A549 (cell line): Measurements from ENCODE around the gene DPH5. TPM values are rescaled to one million over a fixed set of nuclear protein-coding genes. Genes with fewer than 3 reads are reported as not detected.

Experiments
- ATAC-seq, 2 experiments: fragments of 200-7000 bp in 1 of 2; fragments of >200 bp in 1 of 2; cut with Nextera tagmentation in 1 of 2; cut with Tn5 transposase in 1 of 2; 3 replicates each; pipeline versions ENCODE4 v1.8.0 to v1.9.1; 2018 to 2020; ENCODE audit warnings: mild to moderate bottlenecking in 1 of 2, moderate library complexity in 1 of 2
- CTCF ChIA-PET: fragments of 300-600 bp; sonication (Branson Sonifier 250); formaldehyde crosslinking; extraction: SDS; loops from one replicate; lab custom pipeline; 2021; ENCODE audit warnings: antibody characterized with exemption, inconsistent platforms; lab: Yijun Ruan, JAX
- POLR2A ChIA-PET: fragments of 350-600 bp; formaldehyde crosslinking; extraction: SDS; loops from one replicate; lab custom pipeline; 2021; ENCODE audit warnings: antibody characterized with exemption, inconsistent platforms; lab: Yijun Ruan, JAX
- DNase-seq, 2 experiments: peaks; one replicate each; pipeline versions ENCODE4 v3.0.0 to v3.0.0-alpha.2; 2011 to 2016; ENCODE audit warnings: low read depth in 1 of 2, low spot score in 1 of 2
- FAIRE-seq: peaks from 2 replicates; lab custom pipeline; 2011; peaks lifted over from hg19 to GRCh38; lab: Jason Lieb, UNC
- H3K27ac ChIP-seq, 2 experiments: fragments of >200 bp; sonication (Bioruptor Twin); formaldehyde crosslinking; 3 replicates each; pipeline ENCODE4 v1.5.1; 2016 to 2017
- H3K4me1 ChIP-seq: fragments of >200 bp; sonication (Bioruptor Twin); formaldehyde crosslinking; 3 replicates; pipeline ENCODE4 v1.6.1; 2016
- H3K4me2 ChIP-seq: fragments of >200 bp; sonication (Bioruptor Twin); formaldehyde crosslinking; 3 replicates; pipeline ENCODE4 v1.6.1; 2016
- H3K4me3 ChIP-seq: fragments of >200 bp; sonication (Bioruptor Twin); formaldehyde crosslinking; 3 replicates; pipeline ENCODE4 v1.5.1; 2016
- H3K9me3 ChIP-seq: fragments of >200 bp; sonication (Bioruptor Twin); formaldehyde crosslinking; 3 replicates; pipeline ENCODE4 v1.6.1; 2016
- BHLHE40 ChIP-seq: IDR thresholded peaks from 2 replicates; pipeline ENCODE4 v1.6.1; 2012; ENCODE audit warnings: low read depth, low read length, inconsistent platforms
- CBX8 ChIP-seq: fragments of 200-600 bp; sonication (generic); IDR thresholded peaks from 2 replicates; pipeline ENCODE4 v1.6.1; 2016
- CHD2 ChIP-seq: fragments of 150-350 bp; IDR thresholded peaks from 2 replicates; pipeline ENCODE4 v1.6.1; 2014; ENCODE audit warnings: low read length; ENCODE audit not compliant: partially characterized antibody
- CHD4 ChIP-seq: fragments of 200-600 bp; sonication (generic); IDR thresholded peaks from 2 replicates; pipeline ENCODE4 v1.6.1; 2016; ENCODE audit warnings: antibody characterized with exemption, mild to moderate bottlenecking, borderline replicate concordance
- EP300 ChIP-seq, 2 experiments: fragments of >200 bp; sonication (Bioruptor Twin); formaldehyde crosslinking; IDR thresholded peaks; 2 replicates in 1 of 2; 3 replicates in 1 of 2; pipeline ENCODE4 v1.6.1; 2016 to 2017
- ESRRA ChIP-seq: fragments of 150-350 bp; IDR thresholded peaks from 2 replicates; pipeline ENCODE4 v1.6.1; 2014; ENCODE audit warnings: mild to moderate bottlenecking, low read length, borderline replicate concordance
- FOSB ChIP-seq: fragments of 250-450 bp; sonication (Bioruptor Pico); IDR thresholded peaks from 2 replicates; pipeline ENCODE4 v1.5.0; 2020; ENCODE audit warnings: mild to moderate bottlenecking, moderate library complexity
- FOSL2 ChIP-seq, 2 experiments: fragments of 450-650 bp in 1 of 2; fragments of >200 bp in 1 of 2; sonication (Bioruptor Twin) in 1 of 2; formaldehyde crosslinking; IDR thresholded peaks; 2 replicates each; pipeline versions ENCODE4 v1.5.0 to v1.6.1; 2016 to 2020; ENCODE audit warnings: mild to moderate bottlenecking in 1 of 2, moderate library complexity in 1 of 2
- FOXS1 ChIP-seq: fragments of 250-450 bp; sonication (Bioruptor Pico); IDR thresholded peaks from 2 replicates; pipeline ENCODE4 v1.5.0; 2020; ENCODE audit warnings: mild to moderate bottlenecking, moderate library complexity
- HDAC2 ChIP-seq: fragments of 200-600 bp; sonication (generic); IDR thresholded peaks from 2 replicates; pipeline ENCODE4 v1.6.1; 2016
- HOXA7 ChIP-seq: fragments of 250-450 bp; sonication (Bioruptor Pico); IDR thresholded peaks from 2 replicates; pipeline ENCODE4 v1.5.0; 2020; ENCODE audit warnings: mild to moderate bottlenecking, moderate library complexity
- HOXB5 ChIP-seq: fragments of 250-450 bp; sonication (Bioruptor Pico); IDR thresholded peaks from 2 replicates; pipeline ENCODE4 v1.5.0; 2020; ENCODE audit warnings: mild to moderate bottlenecking, moderate library complexity
- KDM5A ChIP-seq: fragments of 200-600 bp; sonication (generic); IDR thresholded peaks from 2 replicates; pipeline ENCODE4 v1.6.1; 2016; ENCODE audit warnings: antibody characterized with exemption, mild to moderate bottlenecking
- MAFK ChIP-seq: fragments of 450-650 bp; IDR thresholded peaks from 2 replicates; pipeline ENCODE4 v1.6.1; 2014; ENCODE audit not compliant: partially characterized antibody
- MYC ChIP-seq: IDR thresholded peaks from 2 replicates; pipeline ENCODE4 v1.6.1; 2012; ENCODE audit warnings: mild to moderate bottlenecking, inconsistent platforms, low read length, improper control_type of control experiment, borderline replicate concordance
- POLR2A ChIP-seq: IDR thresholded peaks from 2 replicates; pipeline ENCODE4 v1.6.1; 2012; ENCODE audit warnings: mild to moderate bottlenecking, low read length
- POLR2AphosphoS2 ChIP-seq: conservative IDR thresholded peaks from 2 replicates; pipeline ENCODE4 v1.6.1; 2012; ENCODE audit warnings: low read length, improper control_type of control experiment, inconsistent platforms
- RAD21 ChIP-seq, 2 experiments: fragments of >200 bp in 1 of 2; sonication (Bioruptor Twin) in 1 of 2; formaldehyde crosslinking in 1 of 2; IDR thresholded peaks in 1 of 2; conservative IDR thresholded peaks in 1 of 2; 2 replicates in 1 of 2; 3 replicates in 1 of 2; pipeline ENCODE4 v1.6.1; 2012 to 2018; ENCODE audit warnings: inconsistent platforms in 1 of 2
- RFX5 ChIP-seq: fragments of 450-650 bp; IDR thresholded peaks from 2 replicates; pipeline ENCODE4 v1.7.1; 2014; ENCODE audit warnings: antibody characterized with exemption, mild to moderate bottlenecking, moderate library complexity
- SREBF2 ChIP-seq: fragments of 450-650 bp; IDR thresholded peaks from 2 replicates; pipeline ENCODE4 v1.6.1; 2014; ENCODE audit warnings: mild to moderate bottlenecking, moderate library complexity
- TP53 ChIP-seq: fragments of 250-450 bp; sonication (Bioruptor Pico); IDR thresholded peaks from 2 replicates; pipeline ENCODE4 v1.5.0; 2021; ENCODE audit warnings: mild to moderate bottlenecking, moderate library complexity
- WGBS: methylation state at CpG from one replicate; pipeline ENCODE4 v1.1.6; 2017; ENCODE audit errors: missing lambda C conversion rate; 5-methylcytosine and 5-hydroxymethylcytosine counted together
- polyA plus RNA-seq, 4 experiments: library from polyadenylated mRNA; depleted of rRNA in 3 of 4; stranded (reverse); fragments of >200 nt; fragmentation: RNase III in 1 of 4; extraction: RNeasy Plus Mini Kit Qiagen cat#74134 plus additional on column Dnase treatment in 1 of 4; gene quantifications; 2 replicates in 3 of 4; 3 replicates in 1 of 4; pipeline ENCODE4 v1.2.3, GENCODE V29; 2011 to 2017
- TF ChIP-seq, protein P1 (sequence below): fragments of 250-450 bp; sonication (Bioruptor Pico); IDR thresholded peaks from 2 replicates; pipeline ENCODE4 v1.5.0; 2020; ENCODE audit warnings: low read depth, mild to moderate bottlenecking, moderate library complexity
- TF ChIP-seq, protein P2 (sequence below): fragments of 200-600 bp; sonication (generic); IDR thresholded peaks from 2 replicates; pipeline ENCODE4 v1.6.1; 2016; ENCODE audit warnings: antibody characterized with exemption, mild to moderate bottlenecking, moderate library complexity

DPH5 gene
- polyA plus RNA-seq, 2 of the 4 experiments (the other 2 are of a cell fraction) = 40.4 to 89.7 TPM

DNA sequence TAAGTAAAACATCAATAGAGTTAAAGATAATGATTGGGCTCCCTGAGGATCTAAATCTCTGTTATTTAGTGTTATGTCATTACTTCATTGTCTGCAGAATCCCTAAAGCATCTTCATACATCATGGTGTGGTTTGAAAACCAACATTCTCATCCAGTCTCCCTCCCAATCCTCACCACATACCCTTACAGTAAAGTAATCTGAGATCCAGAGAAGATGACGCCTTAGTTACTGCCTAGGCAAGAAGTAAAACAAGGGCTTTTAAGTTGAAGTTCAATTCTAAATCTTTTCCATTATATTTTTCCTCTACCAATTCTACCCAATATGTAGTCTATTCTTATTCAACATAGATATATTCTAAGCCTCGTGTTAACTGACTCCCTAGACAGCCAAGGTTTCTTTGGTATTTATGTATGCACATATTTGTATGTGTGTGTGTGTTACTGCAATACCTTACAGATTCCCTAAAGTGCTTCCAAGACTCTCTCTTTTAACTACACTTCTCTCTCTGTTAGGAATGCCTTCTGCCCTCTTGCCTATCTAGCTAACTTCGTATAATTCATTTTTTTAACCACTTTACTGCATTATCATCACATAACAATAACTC, 17.3 kb downstream of the DPH5 start:
- no peak for TF ChIP-seq BHLHE40
- TF ChIP-seq EP300 (IDR thresholded peaks at IDR 0.05) = no peak
- TF ChIP-seq, protein P1, sequence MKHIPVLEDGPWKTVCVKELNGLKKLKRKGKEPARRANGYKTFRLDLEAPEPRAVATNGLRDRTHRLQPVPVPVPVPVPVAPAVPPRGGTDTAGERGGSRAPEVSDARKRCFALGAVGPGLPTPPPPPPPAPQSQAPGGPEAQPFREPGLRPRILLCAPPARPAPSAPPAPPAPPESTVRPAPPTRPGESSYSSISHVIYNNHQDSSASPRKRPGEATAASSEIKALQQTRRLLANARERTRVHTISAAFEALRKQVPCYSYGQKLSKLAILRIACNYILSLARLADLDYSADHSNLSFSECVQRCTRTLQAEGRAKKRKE (CRISPR knock-in tag) = no peak
- no peak for TF ChIP-seq POLR2AphosphoS2
- no peak for TF ChIP-seq HOXB5 (CRISPR knock-in tag)
- TF ChIP-seq HOXA7 = no peak
- no peak for TF ChIP-seq FOSL2 (IDR thresholded peaks at IDR 0.05)
- TF ChIP-seq FOSL2 (CRISPR knock-in tag; IDR thresholded peaks at IDR 0.05) = no peak
- no peak for TF ChIP-seq FOXS1 (CRISPR knock-in tag)
- no peak for TF ChIP-seq MAFK
- TF ChIP-seq KDM5A = no peak
- TF ChIP-seq, protein P2, sequence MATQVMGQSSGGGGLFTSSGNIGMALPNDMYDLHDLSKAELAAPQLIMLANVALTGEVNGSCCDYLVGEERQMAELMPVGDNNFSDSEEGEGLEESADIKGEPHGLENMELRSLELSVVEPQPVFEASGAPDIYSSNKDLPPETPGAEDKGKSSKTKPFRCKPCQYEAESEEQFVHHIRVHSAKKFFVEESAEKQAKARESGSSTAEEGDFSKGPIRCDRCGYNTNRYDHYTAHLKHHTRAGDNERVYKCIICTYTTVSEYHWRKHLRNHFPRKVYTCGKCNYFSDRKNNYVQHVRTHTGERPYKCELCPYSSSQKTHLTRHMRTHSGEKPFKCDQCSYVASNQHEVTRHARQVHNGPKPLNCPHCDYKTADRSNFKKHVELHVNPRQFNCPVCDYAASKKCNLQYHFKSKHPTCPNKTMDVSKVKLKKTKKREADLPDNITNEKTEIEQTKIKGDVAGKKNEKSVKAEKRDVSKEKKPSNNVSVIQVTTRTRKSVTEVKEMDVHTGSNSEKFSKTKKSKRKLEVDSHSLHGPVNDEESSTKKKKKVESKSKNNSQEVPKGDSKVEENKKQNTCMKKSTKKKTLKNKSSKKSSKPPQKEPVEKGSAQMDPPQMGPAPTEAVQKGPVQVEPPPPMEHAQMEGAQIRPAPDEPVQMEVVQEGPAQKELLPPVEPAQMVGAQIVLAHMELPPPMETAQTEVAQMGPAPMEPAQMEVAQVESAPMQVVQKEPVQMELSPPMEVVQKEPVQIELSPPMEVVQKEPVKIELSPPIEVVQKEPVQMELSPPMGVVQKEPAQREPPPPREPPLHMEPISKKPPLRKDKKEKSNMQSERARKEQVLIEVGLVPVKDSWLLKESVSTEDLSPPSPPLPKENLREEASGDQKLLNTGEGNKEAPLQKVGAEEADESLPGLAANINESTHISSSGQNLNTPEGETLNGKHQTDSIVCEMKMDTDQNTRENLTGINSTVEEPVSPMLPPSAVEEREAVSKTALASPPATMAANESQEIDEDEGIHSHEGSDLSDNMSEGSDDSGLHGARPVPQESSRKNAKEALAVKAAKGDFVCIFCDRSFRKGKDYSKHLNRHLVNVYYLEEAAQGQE = no peak
- no peak for TF ChIP-seq MYC
- Histone ChIP-seq H3K27ac (no peak overlapping the region), H3K4me3 (no peak overlapping the region), H3K4me2 (no peak overlapping the region), H3K4me1 (peaks cover 33% of the 10 kb centered on the region), H3K9me3 (no peaks in the 10 kb centered on the region)
- DNase-seq (no peak), FAIRE-seq (no peak), ATAC-seq (no peak)
- POLR2A ChIA-PET = no interaction called here
- 95% methylated on average over 3 of the region's 3 CpGs for WGBS
- CTCF ChIA-PET = no interaction called here

DNA sequence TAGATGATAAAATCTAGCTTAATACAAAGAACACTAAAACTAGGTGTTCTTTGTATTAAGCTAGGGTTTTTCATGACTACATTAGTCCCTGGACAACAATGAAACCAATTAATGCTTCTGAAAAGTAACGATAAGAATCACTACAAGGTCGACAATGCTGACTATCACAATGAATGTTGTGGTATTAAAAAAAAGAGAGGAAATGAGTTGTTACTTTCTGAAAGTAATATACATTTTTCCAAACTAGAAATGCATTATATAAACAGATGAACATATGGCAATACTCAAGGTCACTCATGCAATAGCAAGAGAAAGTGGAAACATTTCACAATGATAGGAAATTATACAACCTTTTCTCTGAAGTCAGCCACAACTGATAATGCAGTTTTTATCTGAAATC, 19.0 kb downstream of the DPH5 start:
- ChIA-PET POLR2A (no interaction called here), CTCF (no interaction called here)
- FAIRE-seq = no peak
- no peak for DNase-seq
- Histone ChIP-seq H3K27ac (peak overlapping the region in 1 of 2 experiments; percentile 13; a peak in 1 of 6 replicates), H3K4me2 (no peak overlapping the region), H3K4me1 (peaks cover 46% of the 10 kb centered on the region), H3K4me3 (no peak overlapping the region), H3K9me3 (no peaks in the 10 kb centered on the region)
- TF ChIP-seq TP53 = no peak
- TF ChIP-seq CHD4 = no peak
- no peak for TF ChIP-seq ESRRA
- TF ChIP-seq, protein P1 (CRISPR knock-in tag) = no peak
- TF ChIP-seq POLR2A = no peak
- no peak for TF ChIP-seq CBX8
- ATAC-seq = no peak
- WGBS = 96% methylated on average over 2 of the region's 2 CpGs

DNA sequence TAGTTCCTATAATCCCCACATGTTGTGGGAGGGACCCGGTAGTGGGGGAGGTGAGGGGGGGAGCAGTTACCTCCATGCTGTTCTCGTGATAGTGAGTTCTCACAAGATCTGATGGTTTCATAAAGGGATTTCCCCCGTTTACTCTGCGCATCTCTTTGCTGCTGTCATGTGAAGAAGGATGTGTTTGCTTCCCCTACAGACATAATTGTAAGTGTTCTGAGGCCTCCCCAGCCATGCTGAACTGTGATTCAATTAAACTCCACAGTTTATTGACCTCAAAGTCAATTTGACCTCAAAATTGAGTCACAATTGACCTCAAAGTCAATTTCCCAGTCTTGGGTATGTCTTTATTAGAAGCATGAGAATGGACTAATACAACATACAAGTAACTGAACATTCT, 19.7 kb downstream of the DPH5 start:
- CTCF ChIA-PET = no interaction called here
- Histone ChIP-seq H3K4me3 (no peak overlapping the region), H3K4me1 (peaks cover 46% of the 10 kb centered on the region), H3K4me2 (no peak overlapping the region), H3K9me3 (no peaks in the 10 kb centered on the region), H3K27ac (peak overlapping the region in 1 of 2 experiments; percentile 61; a peak in 1 of 6 replicates)
- POLR2A ChIA-PET = no interaction called here
- 91% methylated on average over 4 of the region's 4 CpGs for WGBS
- TF ChIP-seq SREBF2 = no peak
- no peak for TF ChIP-seq RAD21 (conservative IDR thresholded peaks at IDR 0.05 in 1 of 2, IDR thresholded peaks at IDR 0.05 in 1 of 2)
- no peak for TF ChIP-seq KDM5A
- no peak for TF ChIP-seq FOSB (CRISPR knock-in tag)
- no peak for TF ChIP-seq CHD2
- no peak for TF ChIP-seq RFX5
- no peak for TF ChIP-seq HDAC2
- no peak for TF ChIP-seq CHD4
- FAIRE-seq (no peak), DNase-seq (no peak), ATAC-seq (no peak)
